GM06990 (cell line): ENCODE measurements around the gene AFDN.

Source experiments
- DNase-seq: peaks from one replicate; pipeline ENCODE4 v3.0.0-alpha.2; 2011; ENCODE audit not compliant: insufficient read length; ENCODE audit errors: extremely low read depth
- H3K27me3 ChIP-seq: replicated peaks from 2 replicates; pipeline ENCODE4 v1.6.0; 2011; ENCODE audit warnings: low read length; ENCODE audit not compliant: control insufficient read depth, insufficient read depth
- H3K36me3 ChIP-seq: 2 replicates; pipeline ENCODE4 v1.5.1; 2011; ENCODE audit warnings: low read length; ENCODE audit not compliant: control insufficient read depth, insufficient read depth
- H3K4me3 ChIP-seq: replicated peaks from 2 replicates; pipeline ENCODE4 v1.5.1; 2011; ENCODE audit warnings: low read depth, mild to moderate bottlenecking, control low read depth, low read length
- CTCF ChIP-seq: IDR thresholded peaks from 2 replicates; pipeline ENCODE4 v1.5.1; 2011; ENCODE audit warnings: low read length, control low read depth, mild to moderate bottlenecking, inconsistent platforms; ENCODE audit not compliant: insufficient read depth, poor library complexity, severe bottlenecking

Gene AFDN

GRCh38 chr6:167933847-167934246 is 107.1 kb downstream of the AFDN start:
- H3K36me3 ChIP-seq: peaks cover 2% of the 10 kb centered on the region; the same call in 1 of the 2 replicates

GRCh38 chr6:167934426-167934864 is 107.7 kb downstream of the AFDN start:
- no peak for TF ChIP-seq CTCF
- Histone ChIP-seq H3K36me3 (peaks cover 2% of the 10 kb centered on the region; the same call in 1 of the 2 replicates), H3K27me3 (no peaks in the 10 kb centered on the region), H3K4me3 (no peak overlapping the region)
- no peak for DNase-seq

More at GRCh38 chr6:167933847-167934246, 107.1 kb downstream of the AFDN start:
- H3K4me3 ChIP-seq: no peak overlapping the region
- TF ChIP-seq CTCF: no peak
- no peaks in the 10 kb centered on the region for H3K27me3 ChIP-seq
- DNase-seq: no peak

GRCh38 chr6:167936051-167936450 is 109.3 kb downstream of the AFDN start:
- Histone ChIP-seq H3K4me3 (no peak overlapping the region), H3K36me3 (no peaks in the 10 kb centered on the region), H3K27me3 (no peaks in the 10 kb centered on the region)
- no peak for DNase-seq
- no peak for TF ChIP-seq CTCF

- no peak overlapping the region for H3K4me3 ChIP-seq
- DNase-seq: no peak
- H3K36me3 ChIP-seq: no peaks in the 10 kb centered on the region
- no peaks in the 10 kb centered on the region for H3K27me3 ChIP-seq
- no peak for TF ChIP-seq CTCF
Measured at GRCh38 chr6:167937301-167937700, 110.6 kb downstream of the AFDN start.

- DNase-seq: no peak
- H3K4me3 ChIP-seq: no peak overlapping the region
- TF ChIP-seq CTCF: no peak
- H3K36me3 ChIP-seq: no peaks in the 10 kb centered on the region
- H3K27me3 ChIP-seq: no peaks in the 10 kb centered on the region
Measured at GRCh38 chr6:167937948-167938911, 111.5 kb downstream of the AFDN start.

GRCh38 chr6:167941822-167942221 is 115.1 kb downstream of the AFDN start:
- Histone ChIP-seq H3K4me3 (no peak overlapping the region), H3K36me3 (peaks cover 2% of the 10 kb centered on the region), H3K27me3 (no peaks in the 10 kb centered on the region)
- TF ChIP-seq CTCF: no peak
- no peak for DNase-seq
